B cell (primary cell): ENCODE results near the gene OR10G8. TPM values are rescaled to one million over a fixed set of nuclear protein-coding genes. Genes with fewer than 3 reads are reported as not detected.

Experiments used
- polyA plus RNA-seq: library from polyadenylated mRNA; depleted of rRNA; stranded (reverse); fragments of >200 nt; gene quantifications from 2 replicates; pipeline ENCODE4 v1.2.3, GENCODE V29; 2012
- total RNA-seq, 2 donors: library from RNA; stranded (reverse); fragments of 120-200 nt in 1 of 2; gene quantifications; 1 replicate in 1 of 2; 2 replicates in 1 of 2; pipeline versions ENCODE4 v1.2.3 to v1.2.4, GENCODE V29; 2013 to 2022

Gene OR10G8
- total and polyA plus RNA-seq, 2 donors (not counting 1 experiment from before 2014, with no cell fraction given): not detected

Other genes with a start within 250 kb of the OR10G8 start
- not detected in 2 replicates for gene OR6M1, start 220.4 kb upstream of the OR10G8 start, total RNA-seq
- gene OR6M1, start 220.4 kb upstream of the OR10G8 start, polyA plus RNA-seq: not detected in 2 replicates
- gene TMEM225, start 141.1 kb upstream of the OR10G8 start, total RNA-seq: not detected in 2 replicates
- gene TMEM225, start 141.1 kb upstream of the OR10G8 start, polyA plus RNA-seq: not detected in 2 replicates
- gene OR8D4, start 124.6 kb upstream of the OR10G8 start, total RNA-seq: not detected in 2 replicates
- not detected in 2 replicates for gene OR8D4, start 124.6 kb upstream of the OR10G8 start, polyA plus RNA-seq
- not detected in 2 replicates for gene OR4D5, start 87.2 kb upstream of the OR10G8 start, total RNA-seq
- gene OR4D5, start 87.2 kb upstream of the OR10G8 start, polyA plus RNA-seq: not detected in 2 replicates
- not detected in 2 replicates for gene OR6T1, start 83.0 kb upstream of the OR10G8 start, total RNA-seq
- not detected in 2 replicates for gene OR6T1, start 83.0 kb upstream of the OR10G8 start, polyA plus RNA-seq
- gene OR10S1, start 49.0 kb upstream of the OR10G8 start, total RNA-seq: not detected in 2 replicates
- not detected in 2 replicates for gene OR10S1, start 49.0 kb upstream of the OR10G8 start, polyA plus RNA-seq
- not detected in 2 replicates for gene OR10G6, start 31.6 kb upstream of the OR10G8 start, total RNA-seq
- gene OR10G6, start 31.6 kb upstream of the OR10G8 start, polyA plus RNA-seq: not detected in 2 replicates
- gene OR10G4, start 13.8 kb upstream of the OR10G8 start, total RNA-seq: not detected in 2 replicates
- gene OR10G4, start 13.8 kb upstream of the OR10G8 start, polyA plus RNA-seq: not detected in 2 replicates
- not detected in 2 replicates for gene OR10G9, start 3.8 kb upstream of the OR10G8 start, total RNA-seq
- gene OR10G9, start 3.8 kb upstream of the OR10G8 start, polyA plus RNA-seq: not detected in 2 replicates
- not detected in 2 replicates for gene OR10G7, start 14.5 kb downstream of the OR10G8 start, total RNA-seq
- gene OR10G7, start 14.5 kb downstream of the OR10G8 start, polyA plus RNA-seq: not detected in 2 replicates
- gene VWA5A, start 88.7 kb downstream of the OR10G8 start, total RNA-seq: 4.9 and 6.2 TPM in 2 replicates
- gene VWA5A, start 88.7 kb downstream of the OR10G8 start, polyA plus RNA-seq: 5.0 and 6.3 TPM in 2 replicates
- not detected in 2 replicates for gene OR10D3, start 156.5 kb downstream of the OR10G8 start, total RNA-seq
- gene OR10D3, start 156.5 kb downstream of the OR10G8 start, polyA plus RNA-seq: not detected in 2 replicates
- gene OR8G1, start 214.3 kb downstream of the OR10G8 start, total RNA-seq: not detected in 2 replicates
- gene OR8G1, start 214.3 kb downstream of the OR10G8 start, polyA plus RNA-seq: not detected in 2 replicates
- not detected in 2 replicates for gene OR8G5, start 229.6 kb downstream of the OR10G8 start, total RNA-seq
- gene OR8G5, start 229.6 kb downstream of the OR10G8 start, polyA plus RNA-seq: not detected in 2 replicates